Liver (tissue), 3 donors: ENCODE results near the gene AGTPBP1.
A peak's percentile ranks its signal among the peaks of the same experiment; 100 is the strongest.

Experiments
- CTCF ChIP-seq: fragments of 150-350 bp; IDR thresholded peaks from 2 replicates; pipeline ENCODE4 v1.5.1; 2017; ENCODE audit warnings: improper control_type of control experiment, low read depth, low read length; ENCODE audit not compliant: missing input control
- EGR1 ChIP-seq, 2 donors: IDR thresholded peaks; 2 replicates each; pipeline ENCODE4 v1.6.1; 2016 to 2018; ENCODE audit warnings: antibody characterized with exemption in 2 of 2, low read depth in 2 of 2
- GABPA ChIP-seq, 2 donors: IDR thresholded peaks in 1 of 2; conservative IDR thresholded peaks in 1 of 2; 2 replicates each; pipeline ENCODE4 v1.6.1; 2016; ENCODE audit warnings: antibody characterized with exemption in 2 of 2, mild to moderate bottlenecking in 1 of 2, moderate library complexity in 1 of 2
- JUND ChIP-seq, 2 donors: IDR thresholded peaks; 2 replicates each; pipeline ENCODE4 v1.6.1; 2016; ENCODE audit warnings: antibody characterized with exemption in 2 of 2
- MAX ChIP-seq: IDR thresholded peaks from 2 replicates; pipeline ENCODE4 v1.6.1; 2016; ENCODE audit warnings: antibody characterized with exemption
- REST ChIP-seq: IDR thresholded peaks from 2 replicates; pipeline ENCODE4 v1.6.1; 2016; ENCODE audit warnings: antibody characterized with exemption, mild to moderate bottlenecking
- YY1 ChIP-seq: IDR thresholded peaks from 2 replicates; pipeline ENCODE4 v1.6.1; 2016; ENCODE audit warnings: antibody characterized with exemption, mild to moderate bottlenecking
- ZBTB33 ChIP-seq: IDR thresholded peaks from 2 replicates; pipeline ENCODE4 v1.6.1; 2016; ENCODE audit warnings: antibody characterized with exemption
- donor health status: healthy.
- donor health status: healthy.

- peak; percentile 2 for TF ChIP-seq CTCF
- TF ChIP-seq YY1 = no peak
- no peak for TF ChIP-seq GABPA (IDR thresholded peaks at IDR 0.05 in 1 of 2, conservative IDR thresholded peaks at IDR 0.05 in 1 of 2)
- no peak for TF ChIP-seq EGR1 (IDR thresholded peaks at IDR 0.05; ENCODE audit: low read depth in 2 of 2)
- no peak for TF ChIP-seq JUND (IDR thresholded peaks at IDR 0.05)
- TF ChIP-seq ZBTB33 = no peak
- TF ChIP-seq MAX = no peak
- TF ChIP-seq REST = no peak
These were observed at the start of gene AGTPBP1 for GRCh38 chr9:85741875-85742596.
